GM20431 (cell line): ENCODE results near the gene KRT83.
"Not testable (repeated sequence)": the region's sequence is repeated elsewhere in the genome, so short reads cannot be mapped to it uniquely, and the experiment has no call there.

ENCODE experiments used
- in situ Hi-C: fragments of 300-500 bp; cut with MseI, MboI; formaldehyde crosslinking; loops from one replicate; pipeline ENCODE4 v1.15.0; 2020; ENCODE audit warnings: low sequenced_read_pairs; ENCODE audit not compliant: unreplicated experiment

The KRT83 gene

DNA sequence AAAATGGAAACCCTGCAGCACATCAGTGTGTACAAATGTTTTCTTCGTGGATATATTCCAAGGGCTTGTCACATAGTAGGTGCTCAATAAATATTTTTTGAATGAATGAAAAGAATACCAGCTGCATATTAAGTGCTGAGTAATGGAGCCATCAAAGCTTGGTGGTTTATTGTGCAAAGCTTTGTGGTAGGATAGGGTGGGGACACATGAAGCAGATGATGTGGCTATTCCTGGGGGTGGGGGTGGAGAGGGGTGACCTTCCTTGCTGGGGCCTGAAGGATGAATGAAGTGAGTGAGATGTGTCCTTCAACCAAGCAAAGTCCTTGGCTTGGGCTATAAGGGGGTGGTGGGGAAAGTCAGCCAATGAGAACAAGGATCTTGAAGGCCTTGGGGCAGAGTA lies 25.5 kb downstream of the KRT83 start:
- in situ Hi-C loops = no loop called here

DNA sequence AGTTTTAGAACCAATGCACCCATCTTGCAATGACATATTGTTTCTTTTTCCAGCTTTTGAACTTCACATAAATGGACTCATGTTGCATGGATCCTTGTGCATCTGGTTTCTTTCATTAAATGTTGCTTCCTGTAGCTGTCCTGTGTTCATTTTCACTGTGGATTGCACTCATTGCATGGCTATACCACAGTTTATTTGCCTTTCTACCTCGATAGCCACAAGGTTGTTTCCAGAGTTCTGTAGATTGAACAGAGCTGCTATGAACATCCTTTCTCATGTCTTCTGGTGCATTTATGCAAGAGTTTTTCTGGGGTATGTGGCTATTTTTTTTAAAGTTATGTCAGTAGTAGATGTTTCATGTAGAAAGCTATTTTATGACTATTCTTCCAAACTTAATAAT lies 26.4 kb downstream of the KRT83 start:
- in situ Hi-C loops = no loop called here

DNA sequence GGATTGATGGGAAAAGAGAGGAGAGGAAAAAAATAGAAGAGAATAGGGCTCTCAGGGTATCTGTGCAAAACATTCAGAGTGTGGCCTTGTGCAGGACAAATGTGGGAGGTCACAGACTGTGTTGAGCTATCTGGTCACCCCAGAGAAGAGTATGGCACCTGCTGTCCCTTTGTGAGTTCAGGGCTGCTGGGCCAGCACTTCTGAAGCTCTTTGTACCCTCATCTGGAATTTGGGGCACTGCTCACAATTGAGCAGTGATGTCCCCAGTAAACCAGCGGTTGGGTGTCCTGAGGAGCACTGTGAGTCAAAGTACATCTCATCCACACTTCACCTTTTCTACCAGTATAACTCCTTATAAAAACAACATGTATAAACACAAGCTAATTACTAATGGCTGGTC lies 27.3 kb downstream of the KRT83 start:
- in situ Hi-C loops = no loop called here

DNA sequence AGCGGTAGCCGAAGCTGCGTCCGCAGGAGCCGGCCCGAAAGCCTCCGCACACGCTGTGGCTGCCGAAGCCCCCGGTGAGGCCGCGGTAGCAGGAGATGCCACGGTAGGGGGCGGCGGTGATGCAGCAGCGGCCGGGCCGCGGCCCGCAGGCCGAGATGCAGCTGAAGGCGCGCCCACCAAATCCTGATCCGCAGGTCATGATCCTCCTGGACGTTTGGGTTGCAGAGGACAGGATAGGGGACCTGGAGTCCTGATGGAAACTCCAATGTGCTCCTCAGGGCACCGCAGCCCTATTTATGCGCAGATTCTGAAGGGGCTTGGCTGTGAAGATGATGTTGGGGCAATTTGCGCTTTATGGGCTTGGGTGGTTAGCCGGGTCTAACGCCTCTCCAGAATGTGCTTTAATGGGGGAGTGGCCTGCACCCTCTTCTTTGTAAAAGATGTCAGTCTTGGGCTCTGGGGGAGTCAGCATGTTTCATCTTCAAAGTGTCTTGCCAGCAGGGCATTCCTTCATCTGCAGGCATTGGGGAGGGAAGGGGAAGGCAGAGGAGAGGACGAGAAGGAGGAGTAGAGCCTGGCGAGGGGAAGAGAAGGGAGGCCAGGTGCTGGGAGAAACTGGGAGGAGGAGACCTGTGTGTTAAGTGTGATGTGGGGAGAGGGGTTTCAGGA lies 29.8 kb downstream of the KRT83 start, which contains the start of gene KRT81:
TSS of gene KRT81 (minus strand) at position 268 of the 669 bp plus-strand sequence. CDS start at position 199, 69 bp downstream.
- in situ Hi-C loops = no loop called here

DNA sequence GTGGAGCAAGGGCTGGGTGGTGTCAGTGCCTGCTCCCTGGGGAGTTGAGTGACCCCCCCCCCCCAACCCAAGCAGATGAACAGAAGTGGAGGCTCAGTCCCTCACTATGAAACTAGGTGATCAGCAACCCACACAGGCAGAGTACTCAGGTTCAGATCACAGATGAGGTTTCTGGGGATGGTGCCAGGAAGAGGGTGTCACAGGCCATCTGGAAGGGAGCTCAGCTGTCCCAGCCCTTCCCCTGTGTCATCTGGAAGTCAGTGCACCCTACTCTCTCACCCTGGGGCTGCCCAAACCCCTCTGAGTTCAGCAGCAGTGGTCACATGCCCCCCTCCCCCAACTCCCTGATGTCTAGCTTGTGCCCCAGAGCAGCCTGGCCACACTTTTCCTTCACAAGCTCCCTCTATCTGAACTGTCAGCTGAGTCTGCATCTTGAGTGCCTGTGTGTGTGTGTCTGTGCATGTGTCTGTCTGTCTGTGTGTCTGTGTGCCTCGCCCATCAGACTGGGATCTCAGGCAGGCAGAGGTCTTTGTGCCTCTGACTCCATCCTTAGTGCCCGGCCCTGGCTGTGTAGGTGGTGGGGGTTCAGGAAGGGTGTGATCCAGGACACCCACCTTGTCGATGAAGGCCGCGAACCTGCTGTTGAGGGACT lies 30.6 kb downstream of the KRT83 start:
- in situ Hi-C loops = not testable (repeated sequence)

DNA sequence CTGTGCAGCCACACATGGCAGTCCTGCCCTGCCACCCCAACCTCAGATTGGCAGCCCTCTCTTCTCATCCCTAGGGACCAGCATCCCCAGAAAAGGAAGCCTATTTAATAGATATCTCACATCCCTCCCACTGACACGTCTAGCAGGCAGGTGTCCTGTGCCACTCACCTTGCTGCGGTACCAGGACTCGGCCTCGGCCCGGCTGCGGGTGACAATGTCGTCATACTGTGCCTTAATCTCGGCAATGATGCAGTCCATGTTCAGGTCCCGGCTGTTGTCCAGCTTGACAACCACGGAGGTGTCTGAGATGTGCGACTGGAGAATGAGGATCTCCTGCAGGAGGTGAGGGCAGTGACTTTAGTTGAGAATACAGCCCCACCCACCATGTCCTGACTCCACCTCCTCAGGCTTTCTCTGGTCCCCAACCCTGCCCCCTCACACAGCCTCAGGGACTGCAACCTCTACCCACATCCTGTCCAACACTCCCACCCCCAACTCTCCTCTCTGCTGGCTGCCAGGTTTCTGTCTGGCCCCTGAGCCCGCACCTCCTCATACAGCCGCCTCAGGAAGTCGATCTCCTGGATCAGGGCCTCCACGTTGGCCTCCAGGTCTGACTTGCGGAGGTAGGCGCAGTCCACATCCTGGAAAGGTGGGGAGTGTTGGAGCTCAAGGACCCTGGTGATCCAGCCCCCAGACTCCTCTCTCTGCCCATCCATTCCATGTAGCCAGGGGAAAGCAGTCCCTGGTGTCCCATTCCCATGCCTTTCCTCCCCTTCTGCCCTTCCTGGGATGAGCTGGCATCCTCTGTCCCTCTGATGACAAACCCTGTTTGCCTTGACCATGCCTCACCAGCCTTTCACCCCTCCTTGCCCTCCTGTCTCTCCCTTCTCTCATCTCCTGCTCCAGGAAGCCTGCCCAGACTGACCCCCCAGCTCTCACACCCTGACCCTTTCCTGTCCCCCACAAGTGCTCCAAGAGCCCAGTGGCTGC lies 33.1 kb downstream of the KRT83 start:
- in situ Hi-C loops = not testable (repeated sequence)

DNA sequence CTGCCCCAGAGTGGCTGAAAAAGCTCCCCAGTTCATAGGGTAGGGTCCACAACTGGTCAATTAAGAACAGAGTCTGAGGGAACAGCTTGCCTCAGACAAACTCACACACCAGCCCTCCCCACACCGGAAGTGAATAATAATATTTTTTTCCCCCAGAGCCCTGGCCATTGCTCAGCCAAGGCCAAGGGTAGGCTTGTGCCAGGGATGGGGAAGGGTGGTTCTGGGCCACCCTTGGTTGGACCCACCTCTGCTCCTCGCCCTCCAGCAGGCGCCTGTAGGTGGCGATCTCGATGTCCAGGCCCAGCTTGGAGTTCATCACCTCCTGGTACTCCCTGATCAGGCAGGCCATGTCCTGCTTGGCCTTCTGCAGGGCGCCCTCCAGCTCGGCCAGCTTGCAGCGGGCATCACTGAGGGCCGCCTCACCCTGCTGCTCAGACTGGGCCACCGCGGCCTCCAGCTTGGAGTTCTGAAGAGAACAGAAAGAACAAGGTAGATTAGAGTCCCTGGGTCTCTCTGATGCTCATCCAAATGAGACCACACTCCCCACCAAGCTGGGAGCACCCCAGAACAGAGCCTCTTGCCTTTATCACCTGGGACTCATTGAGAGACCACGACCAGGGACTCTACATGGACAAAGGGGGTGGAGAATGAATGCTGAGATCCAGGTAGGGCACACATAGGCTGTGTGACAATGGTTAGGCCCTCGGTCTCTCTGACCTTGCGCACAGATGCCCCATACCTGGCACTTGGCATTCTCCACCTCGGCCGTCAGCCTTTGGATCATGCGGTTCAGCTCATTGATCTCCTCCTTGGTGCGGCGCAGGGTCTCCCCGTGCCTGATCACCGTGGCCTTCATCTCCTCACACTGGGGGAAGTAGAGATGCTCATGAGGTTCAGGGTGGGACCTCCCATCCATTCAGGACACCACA lies 34.1 kb downstream of the KRT83 start:
- in situ Hi-C loops = not testable (repeated sequence)

DNA sequence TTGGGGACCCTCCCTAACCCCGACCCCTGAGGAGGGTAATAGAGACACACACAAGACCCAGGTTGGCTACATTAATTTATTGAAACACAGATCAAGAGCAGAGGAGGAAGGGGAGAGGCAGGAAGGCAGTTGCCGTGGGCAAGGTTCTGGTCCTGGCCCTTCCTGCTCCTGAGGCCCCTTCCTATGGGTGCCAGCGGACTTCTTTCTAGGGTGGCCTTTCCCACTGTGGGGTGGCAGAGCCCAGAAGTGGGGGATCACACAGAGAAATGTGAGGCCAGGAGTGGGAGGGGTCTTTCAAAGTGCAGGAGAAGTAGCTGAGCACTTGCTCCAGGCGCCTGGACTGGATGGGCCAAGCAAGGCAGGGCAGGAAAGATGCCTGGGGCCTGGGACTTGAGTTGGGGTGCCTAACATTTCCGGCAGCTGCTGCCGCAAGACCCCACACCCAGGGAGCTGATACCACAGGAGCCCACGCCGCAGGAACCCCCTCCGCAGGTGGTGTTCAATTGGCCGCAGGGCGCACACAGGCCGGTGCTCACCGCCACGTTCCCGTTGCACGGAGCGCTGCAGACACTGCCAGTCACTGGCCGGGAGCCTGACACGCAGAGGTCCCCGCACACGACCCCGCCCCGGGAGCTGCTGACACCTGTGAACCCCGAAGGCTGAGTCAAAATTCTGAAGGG lies 35.2 kb downstream of the KRT83 start:
- in situ Hi-C loops = no loop called here

DNA sequence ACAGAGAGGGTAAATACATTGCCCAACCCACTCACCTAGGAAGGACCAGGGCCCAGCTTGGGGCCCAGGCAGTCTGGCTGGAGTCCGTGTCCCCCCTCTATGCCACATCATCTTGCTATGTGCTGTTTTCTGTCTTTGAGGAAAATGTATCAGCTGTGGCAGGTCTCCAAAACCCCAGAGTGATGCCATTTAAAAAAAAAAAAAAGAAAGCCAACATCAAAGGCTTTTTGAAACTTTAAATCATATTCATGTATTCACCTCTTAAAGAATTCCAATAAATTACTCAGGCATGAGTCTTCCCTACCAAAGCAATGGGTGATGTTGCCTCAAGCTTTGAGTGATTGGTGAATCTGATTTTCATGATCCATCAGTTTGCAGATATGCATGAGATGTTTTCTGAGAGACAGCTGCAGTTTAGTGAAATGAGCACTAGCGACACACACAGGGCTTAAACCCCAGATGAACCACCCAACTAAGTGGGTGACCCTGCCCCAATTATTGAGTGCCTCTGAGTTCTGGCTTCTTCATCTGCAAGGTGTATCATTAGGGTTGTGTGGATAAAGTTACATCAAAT lies 35.9 kb downstream of the KRT83 start:
- in situ Hi-C loops = no loop called here

DNA sequence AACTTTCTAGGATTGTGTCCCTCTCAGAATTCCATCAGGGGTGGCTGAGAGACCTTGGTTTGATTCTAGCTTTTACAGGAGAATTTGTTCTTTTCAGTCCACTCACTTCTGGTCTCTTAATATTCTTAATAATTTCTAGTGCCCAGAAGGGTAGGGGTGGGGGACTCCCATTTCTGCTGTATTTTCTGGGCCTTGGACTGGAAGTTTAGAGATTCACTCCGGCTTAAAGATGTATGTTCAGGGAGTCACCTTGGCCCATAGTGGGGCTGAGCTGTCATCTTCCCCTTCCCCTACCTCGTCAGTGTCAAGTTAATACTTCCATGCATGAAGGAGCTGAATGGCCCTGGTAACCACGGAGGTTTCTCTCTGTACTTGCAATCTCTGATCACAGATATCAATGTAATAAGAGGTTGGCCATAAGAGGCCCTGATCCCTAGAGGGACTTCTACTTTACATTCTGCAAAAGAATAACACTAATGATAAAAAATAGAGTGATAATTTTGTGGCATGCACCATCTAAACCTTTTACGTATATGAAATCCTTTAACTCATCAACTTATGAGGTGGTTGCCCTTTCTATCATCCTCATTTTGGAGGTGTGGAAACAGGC lies 36.5 kb downstream of the KRT83 start:
- in situ Hi-C loops = no loop called here

DNA sequence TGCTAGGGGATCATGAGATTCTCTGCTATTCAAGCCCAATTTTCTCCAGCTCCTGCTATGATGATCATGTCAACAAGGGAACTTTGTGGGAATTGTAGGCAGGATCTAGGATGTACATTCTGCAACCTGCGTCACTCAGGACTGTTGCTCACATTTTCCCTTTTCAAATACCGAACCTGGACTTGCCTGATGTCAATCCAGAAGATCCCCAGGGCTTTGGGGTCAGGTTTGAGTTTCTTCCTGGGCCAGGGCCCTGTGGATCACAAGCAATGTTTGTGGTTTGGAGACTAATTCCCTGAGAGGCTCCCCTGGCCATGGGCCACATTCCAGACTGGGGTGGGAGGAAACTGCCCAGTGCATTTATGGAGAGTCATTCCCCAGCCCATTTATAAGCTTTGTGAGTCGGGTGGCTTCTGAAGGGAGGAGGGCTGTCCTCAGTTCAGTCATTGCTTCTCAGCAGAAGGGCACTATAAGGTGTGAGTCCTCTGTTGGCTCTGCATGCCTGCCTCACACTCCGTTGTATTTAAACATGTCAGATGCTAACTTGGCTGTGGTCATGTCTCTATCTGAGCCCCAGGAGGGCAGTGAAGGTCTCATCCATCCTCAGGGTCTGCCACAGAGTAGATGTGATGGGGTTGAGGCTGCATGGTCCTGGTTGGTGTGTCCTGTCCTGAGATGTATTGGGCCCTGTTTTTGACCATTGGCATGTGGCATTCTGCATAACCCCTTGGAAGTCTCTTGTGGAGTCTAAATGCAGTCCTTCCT lies 40.2 kb downstream of the KRT83 start:
- in situ Hi-C loops = no loop called here

DNA sequence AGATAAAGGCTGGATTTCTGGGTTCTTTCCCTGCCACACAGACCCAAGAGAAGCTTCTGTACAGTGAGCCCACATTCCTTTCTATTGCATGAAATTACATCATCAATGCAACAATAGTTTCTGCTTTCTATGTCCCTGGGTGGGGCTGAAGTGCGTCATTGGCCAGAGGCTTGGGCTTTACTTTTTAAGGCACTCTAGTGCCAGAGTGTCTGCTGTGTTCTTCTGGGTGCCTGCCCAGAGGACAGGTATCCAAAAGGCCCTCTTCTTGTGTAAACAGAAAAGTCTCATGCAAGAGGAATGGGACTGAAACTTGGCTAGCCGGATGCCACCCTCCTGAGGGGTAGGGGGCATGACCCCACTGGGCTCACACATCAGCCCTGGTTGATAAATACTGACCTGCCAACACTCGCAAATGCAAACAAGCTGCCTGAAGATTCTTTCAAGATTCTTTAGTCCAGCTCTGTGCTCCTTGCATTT lies 40.8 kb downstream of the KRT83 start:
- in situ Hi-C loops = no loop called here

DNA sequence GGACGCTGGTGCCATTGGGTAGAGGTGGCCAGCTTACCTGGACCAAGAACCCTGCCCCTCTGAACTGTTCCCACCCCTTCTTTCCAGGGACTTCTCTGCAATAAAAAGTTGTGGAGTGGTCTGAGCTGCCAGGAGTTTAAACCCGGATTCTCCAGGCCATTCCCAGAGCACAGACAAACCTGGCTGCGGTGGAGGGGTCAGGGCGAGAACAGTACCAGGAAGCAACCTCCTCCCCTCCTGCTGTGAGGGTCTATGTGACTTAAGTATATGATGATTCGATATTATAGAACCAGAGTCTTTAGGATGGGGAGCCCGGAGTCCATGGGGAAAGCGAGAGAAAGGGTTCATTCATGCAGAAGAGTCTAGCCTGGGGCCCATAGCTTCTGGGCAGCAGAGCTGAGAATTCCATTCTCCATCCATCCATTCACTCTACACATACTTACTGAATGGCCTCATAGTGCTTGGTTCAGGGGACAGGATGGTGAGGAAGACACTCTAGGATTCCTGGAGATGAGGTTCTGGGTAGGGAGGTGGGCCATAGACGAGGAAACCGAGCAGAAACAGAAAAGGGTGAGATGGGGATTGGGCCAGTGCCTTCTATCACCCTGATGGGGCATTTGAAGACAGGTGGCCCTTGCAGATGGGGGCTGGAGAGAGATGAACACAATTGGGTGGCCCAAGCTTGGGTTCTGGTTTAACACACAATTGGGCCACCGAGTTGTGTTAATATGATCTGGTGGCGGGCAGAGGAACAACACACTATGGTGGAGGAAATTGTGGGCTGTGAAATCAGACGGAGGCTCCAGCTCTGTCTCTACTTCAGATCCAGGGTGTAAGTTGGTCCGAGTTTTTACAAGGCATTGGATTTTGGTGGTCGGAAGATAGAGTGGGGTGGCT lies 41.5 kb downstream of the KRT83 start:
- in situ Hi-C loops = no loop called here

DNA sequence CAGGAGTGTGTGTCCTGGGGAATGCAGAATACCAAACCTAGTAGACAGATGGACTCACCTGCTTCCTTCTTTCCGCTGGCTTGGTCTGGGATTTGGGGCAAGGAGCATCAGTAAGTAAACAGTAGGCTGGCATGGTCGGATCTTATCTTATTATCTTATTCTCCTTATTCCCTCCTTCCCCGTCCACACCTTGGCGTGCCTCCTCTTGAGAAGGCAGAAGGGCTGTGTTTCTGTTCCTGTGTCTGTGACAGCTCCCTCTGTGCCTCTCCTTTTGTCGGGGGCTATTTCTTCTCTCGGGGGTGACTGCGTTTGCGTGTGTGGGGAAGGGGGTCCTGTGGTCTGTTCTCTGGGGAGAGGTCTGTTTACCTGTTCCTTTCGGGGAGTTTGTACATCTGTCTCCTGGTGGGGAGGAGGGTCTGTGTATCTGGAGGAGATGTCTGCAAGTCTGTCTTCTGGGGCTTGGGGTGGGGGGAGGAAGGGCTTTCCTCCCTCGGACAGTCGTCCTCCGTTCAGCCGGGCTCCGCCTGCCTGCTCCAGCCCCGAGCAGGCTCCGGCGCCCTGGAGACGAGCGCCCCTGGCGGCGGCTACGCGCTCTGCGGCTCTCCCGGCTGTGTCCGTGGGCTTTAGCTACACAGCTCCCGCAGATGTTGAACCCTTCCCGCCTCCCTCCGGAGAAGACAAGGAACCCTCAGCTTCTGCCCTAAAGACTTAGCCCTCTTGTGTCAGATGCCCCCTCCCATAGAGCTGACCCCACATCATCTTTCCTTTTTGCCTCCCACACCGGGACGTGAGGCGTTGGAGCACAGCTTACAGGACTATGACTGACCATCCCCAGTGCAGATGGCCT lies 42.4 kb downstream of the KRT83 start:
- in situ Hi-C loops = no loop called here

DNA sequence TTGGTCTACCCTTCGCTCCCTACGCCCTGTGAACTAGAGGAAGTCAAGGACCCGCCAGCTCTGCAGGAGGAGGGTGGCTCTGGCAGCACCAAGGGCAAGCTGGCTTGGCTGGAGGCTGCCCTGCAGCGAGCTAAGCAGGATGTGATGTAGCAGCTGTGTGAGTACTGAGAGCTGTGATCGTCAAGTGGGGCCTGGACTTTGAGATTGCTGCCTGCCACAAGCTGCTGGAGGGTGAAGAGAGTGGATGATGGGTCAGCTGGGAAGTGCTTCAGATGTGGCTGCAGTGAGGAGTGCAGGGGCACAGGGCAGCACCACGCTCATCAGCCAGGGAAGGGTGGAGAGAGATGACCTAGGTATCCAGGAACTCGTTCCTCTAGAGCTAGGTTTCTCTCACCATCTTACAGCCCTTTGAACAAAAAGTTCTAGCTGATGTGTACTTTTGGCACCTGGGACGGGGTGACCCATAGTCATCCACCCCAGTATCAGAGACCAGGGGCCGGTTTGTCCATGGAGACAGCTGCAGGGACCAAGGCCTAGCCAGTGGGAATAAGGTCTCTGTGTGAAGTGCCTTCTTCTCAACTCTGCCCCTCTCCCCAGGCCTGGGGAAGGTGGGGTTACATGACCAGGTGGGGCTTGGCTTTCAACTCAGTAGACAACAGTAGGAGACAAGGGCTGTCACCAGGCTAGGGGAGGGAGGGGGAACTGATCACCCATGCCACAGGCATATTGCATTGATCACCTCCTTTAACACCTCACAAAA lies 43.5 kb downstream of the KRT83 start:
- in situ Hi-C loops = no loop called here
